Omental fat pad (tissue), 4 donors: ENCODE results near the gene RAB4A. TPM values are rescaled to one million over a fixed set of nuclear protein-coding genes. Genes with fewer than 3 reads are reported as not detected.

ENCODE experiments used
- ATAC-seq: fragments of 150-250 bp; one replicate; pipeline ENCODE4 v1.9.1; 2016; ENCODE audit warnings: mild to moderate bottlenecking, moderate library complexity; ENCODE audit not compliant: low FRiP score
- DNase-seq: peaks from one replicate; pipeline ENCODE4 v3.0.0-alpha.2; 2019; ENCODE audit warnings: low spot score
- CTCF ChIP-seq, 3 donors: fragments of 450-650 bp; IDR thresholded peaks; one replicate each; pipeline ENCODE4 v1.5.1; 2016 to 2017; ENCODE audit warnings: antibody characterized with exemption in 3 of 3, mild to moderate bottlenecking in 3 of 3, moderate library complexity in 2 of 3
- total RNA-seq, 4 donors: library from RNA; depleted of rRNA; stranded (reverse); fragments of >200 nt; gene quantifications; one replicate each; pipeline ENCODE4 v1.1.0, GENCODE V29; 2016

RAB4A gene
- total RNA-seq, 4 donors from 2014 or later = 20.5 to 30.9 (median 30.0) TPM

DNA sequence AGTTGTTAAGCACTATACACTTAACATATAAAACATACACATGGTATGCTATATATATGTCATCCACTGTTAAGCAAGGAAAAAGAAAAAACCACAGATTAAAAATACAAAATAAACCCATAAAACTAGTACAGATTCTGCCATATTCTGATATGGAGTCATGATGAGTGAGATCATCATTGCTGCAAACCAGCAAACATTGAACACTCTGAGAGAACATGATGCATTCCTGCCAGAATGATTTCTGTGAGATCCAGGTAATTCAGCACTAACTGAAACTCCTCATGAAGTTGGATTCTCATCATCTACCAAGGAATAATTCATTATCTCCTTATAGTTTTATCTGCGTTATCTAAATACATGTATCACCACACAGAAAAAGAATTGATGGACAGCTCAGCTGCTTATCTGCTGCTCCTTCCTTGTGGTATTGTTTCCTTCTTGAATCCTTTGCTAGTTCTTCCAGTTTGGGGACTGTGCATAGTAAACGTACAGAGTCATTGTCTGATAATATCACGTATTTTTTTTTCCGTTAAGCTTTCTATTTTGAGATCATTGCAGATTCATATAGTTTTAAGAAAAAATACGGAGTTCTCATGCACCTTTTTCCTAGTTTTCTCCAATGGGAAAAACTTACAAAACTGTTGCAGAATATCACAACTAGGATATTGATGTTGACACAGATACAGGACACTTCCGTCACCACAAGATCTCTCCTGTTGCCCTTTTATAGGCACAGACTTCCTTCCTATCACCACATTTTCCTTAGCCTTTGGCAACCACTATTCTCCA, 9.3 kb downstream of the RAB4A start:
- no peak for TF ChIP-seq CTCF (IDR thresholded peaks at IDR 0.05)
- ATAC-seq = no peak
- DNase-seq = no peak

DNA sequence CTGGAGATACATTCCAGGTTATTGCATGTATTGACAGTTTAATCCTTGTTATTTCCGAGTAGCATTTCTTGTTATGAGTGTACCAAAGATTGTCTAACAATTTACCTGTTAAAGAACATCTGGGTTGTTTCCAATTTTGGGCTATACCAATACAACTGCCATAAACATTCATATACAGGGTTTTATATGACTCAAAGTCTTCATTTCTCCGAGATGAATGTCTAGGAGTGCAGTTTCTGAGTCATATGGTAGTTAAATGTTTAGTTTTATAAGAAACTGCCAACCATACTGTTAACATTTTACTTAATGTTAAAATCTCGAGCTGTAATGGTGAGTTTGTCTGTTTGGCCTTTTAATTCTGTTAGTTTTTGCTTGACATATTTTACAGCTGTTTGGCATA, 10.0 kb downstream of the RAB4A start:
- no peak for TF ChIP-seq CTCF (IDR thresholded peaks at IDR 0.05)
- DNase-seq (no peak), ATAC-seq (no peak)

GRCh38 chr1:229281339-229281926, 10.5 kb downstream of the RAB4A start:
- no peak for DNase-seq
- no peak for ATAC-seq
- TF ChIP-seq CTCF (IDR thresholded peaks at IDR 0.05) = no peak

- no peak for TF ChIP-seq CTCF (IDR thresholded peaks at IDR 0.05)
- no peak for ATAC-seq
- DNase-seq = no peak
These were observed 11.4 kb downstream of the RAB4A start for GRCh38 chr1:229282295-229282823.

DNA sequence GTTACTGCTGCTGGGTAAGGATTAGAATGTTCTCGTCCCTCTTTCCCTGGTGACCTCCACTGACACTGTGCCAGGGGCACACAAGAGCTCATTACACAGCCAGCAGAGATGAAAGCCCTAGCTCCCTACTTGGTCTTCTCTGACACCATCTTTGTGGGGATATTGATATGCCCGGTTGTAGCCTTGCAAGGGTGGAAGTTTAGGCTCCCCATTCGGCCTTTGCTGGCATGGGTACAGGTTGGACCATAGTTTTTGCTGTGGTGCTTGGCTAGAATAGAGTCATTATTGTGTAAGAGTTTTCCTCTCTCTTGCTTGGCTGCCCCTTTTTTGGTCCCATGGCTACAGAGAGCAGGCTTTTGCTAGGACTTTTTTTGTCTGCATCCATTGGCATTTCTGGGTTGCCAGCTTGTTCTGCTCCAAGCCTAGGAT, 12.3 kb downstream of the RAB4A start:
- no peak for DNase-seq
- no peak for ATAC-seq
- TF ChIP-seq CTCF (IDR thresholded peaks at IDR 0.05) = no peak

GRCh38 chr1:229284887-229285286, 14.0 kb downstream of the RAB4A start:
- DNase-seq (no peak), ATAC-seq (no peak)
- TF ChIP-seq CTCF (IDR thresholded peaks at IDR 0.05) = no peak
